Activated gamma-delta T cell (primary cell): ENCODE data around the gene ATG16L2.
"Not testable (repeated sequence)": the region's sequence is repeated elsewhere in the genome, so short reads cannot be mapped to it uniquely, and the experiment has no call there.

ENCODE experiments used
- DNase-seq: peaks from one replicate; lab custom pipeline; 2025; lab: John Stamatoyannopoulos, UW

Gene ATG16L2

DNA sequence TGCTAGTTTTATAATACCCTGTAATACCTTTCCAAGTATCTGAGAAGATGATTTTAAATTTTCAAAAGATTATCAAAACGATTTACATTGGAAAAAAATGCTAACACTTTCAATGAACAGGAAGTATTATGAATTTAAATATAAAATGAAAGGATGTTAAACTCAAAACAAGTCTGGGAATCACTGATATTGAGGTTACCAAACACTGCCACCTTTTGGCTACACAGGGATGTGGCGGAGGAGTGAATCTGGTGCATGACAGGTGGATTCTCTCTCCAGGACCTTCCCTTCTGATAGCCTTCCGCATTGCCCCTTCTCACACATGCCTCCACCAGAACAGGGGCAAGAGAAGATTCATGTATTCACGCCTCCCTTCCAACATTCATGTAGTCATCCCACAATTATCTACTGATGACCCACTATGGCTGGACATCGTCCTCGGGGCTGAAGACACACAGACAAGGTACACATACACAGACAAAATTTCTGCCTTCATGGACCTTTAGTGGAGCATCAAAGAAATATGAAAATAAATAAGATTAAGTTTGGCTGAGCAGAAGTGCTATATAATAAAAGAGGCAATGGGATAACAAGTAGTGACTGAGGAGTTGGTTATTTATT, 34.7 kb downstream of the ATG16L2 start:
- no peak for DNase-seq

DNA sequence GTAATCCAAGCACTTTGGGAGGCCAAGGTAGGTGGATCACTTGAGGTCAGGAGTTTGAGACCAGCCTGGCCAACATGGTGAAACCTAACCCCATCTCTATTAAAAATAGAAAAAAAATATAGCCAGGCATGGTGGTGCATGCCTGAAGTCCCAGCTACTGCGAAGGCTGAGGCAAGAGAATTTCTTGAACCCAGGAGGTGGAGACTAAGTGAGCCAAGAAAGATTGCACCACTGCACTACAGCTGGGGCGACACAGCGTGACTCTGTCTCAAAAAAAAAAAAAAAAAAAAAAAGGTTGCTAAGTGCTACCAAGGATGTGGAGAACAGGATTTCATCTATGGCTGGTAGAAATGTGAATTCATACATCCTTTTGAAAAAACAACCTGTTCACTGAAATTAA, 36.6 kb downstream of the ATG16L2 start:
- DNase-seq, result no peak

DNA sequence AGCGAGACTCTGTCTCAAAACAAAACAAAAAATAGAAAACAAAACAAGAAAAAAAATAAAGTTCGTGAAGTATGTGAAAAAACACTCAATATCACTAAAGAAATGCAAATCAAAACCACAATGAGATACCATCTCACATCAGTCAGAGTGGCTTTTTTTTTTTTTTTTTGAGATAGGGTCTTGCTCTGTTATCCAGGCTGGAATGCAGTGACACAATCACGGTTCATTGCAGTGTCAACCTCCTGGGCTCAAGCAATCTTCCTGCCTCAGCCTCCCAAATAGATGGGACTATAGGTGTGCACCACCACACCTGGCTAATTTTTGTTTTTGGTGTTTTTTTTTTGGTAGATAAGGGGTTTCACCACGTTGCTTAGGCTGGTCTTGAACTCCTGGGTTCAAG, 37.5 kb downstream of the ATG16L2 start:
- no peak for DNase-seq

DNA sequence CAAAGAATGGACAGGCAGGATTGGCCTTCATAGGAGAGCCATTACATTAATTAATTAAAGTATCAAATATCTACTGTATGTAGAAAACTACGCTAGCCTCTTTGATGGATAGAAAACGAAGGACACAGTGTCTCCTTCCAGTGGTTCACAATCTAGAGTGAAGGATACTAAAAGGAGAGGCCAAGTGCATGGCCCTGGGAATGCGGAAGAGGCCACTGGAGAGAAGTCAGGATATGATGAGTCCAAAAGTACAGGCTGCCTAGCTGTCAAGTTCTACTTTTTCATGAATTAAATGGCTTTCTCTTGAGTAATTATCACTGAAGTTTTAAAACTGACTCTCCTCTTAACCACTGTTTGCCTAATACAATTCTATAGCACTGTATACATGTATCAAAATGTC, 41.9 kb downstream of the ATG16L2 start:
- DNase-seq, result no peak

DNA sequence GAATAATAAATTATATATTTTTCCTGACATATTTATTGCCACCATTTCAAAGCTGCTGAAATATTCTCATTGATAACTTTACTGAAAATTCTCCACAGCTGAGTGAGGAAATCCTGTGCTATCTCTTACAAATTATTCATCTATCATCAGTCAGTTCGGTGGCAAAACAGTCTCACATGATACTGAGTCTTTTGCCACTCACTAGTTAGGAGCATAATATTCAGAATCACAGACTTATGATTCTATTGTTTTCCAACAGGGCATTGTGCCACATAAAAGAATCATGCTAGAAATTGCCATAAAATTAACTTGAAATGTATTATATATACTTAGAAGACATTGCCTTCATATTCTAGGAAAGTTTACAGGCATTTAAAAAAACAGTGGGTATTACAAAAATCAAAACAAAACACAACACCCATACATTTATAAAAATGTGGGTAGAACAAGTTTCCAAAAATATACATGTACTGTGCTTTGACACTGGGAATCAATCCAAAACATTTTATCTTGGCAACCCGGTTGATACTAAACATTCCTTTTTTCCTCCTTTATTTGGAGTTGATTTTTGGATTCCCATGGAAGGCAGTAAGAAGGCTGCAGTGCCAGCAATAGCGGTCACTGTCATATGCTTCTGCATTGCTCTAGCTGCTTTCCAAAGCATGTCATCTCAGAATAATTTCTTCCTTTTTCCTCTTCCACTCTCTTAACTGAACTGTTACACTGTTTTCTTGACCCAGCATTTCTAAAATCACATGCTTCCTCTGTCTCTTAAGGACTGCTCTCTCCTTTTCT, 42.5 kb downstream of the ATG16L2 start:
- DNase-seq, result no peak

DNA sequence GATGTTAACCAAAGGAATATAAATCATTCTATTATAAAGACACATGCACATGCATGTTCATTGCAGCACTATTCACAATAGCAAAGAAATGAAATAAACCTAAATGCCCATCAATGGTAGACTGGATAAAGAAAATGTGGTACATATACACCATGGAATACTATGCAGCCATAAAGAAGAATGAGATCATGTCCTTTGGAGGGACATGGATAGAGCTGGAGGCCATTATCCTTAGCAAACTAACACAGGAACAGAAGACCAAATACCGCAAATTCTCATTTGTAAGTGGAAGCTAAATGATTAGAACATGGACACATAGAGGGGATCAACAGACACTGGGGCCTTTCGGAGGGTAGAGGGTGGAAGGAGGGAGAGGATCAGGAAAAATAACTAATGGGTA, 44.1 kb downstream of the ATG16L2 start:
- DNase-seq, result not testable (repeated sequence)

DNA sequence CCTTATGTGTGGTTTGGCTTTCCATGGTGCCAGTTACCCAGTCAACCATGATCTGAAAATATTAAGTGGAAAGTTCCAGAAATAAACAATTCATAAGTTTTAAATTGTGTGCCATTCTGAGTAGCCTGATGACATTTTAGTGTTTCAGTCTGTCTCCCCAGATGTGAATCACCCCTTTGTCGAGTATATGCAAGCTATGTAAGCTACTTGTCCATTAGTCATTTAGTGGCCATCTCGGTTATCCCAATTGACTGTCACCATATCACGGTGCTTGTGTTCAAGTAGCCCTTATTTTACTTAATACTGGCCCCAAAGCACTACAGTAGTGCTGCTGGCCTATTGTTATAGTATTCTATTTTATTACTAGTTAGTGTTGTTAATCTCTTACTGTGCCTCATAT, 44.9 kb downstream of the ATG16L2 start:
- DNase-seq, result no peak

DNA sequence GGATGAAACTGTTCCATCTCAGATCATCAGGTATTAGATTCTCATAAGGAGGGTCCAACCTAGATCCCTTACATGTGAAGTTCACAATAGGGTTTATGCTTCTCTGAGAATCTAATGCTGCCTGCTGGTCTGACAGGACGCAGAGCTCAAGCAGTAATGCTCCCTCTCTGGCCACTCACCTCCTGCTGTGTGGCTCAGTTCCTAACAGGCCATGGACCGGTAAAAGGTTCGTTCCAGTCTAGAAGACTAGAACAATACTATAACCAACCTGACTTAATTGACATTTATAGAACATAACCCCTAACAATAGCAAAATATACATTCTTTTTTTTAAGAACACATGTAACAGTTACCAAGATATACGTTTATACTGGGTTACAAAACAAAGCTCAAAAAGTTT, 45.8 kb downstream of the ATG16L2 start:
- DNase-seq, result no peak

DNA sequence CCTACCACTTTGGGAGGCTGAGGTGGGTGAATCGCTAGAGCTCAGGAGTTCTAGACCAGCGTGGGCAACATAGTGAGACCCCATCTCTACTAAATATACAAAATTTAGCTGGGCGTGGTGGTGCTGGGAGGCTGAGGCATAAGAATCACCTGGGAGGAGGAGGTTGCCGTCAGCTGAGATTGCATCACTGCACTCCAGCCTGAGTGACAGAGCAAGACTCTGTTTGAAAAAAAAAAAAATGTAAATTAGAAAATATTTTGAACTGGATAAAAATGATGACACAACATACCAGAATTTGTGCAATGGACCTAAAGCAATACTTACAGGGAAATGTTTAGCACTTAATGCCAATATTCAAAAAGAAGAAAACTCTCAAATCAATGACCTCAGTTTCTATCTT, 46.4 kb downstream of the ATG16L2 start:
- DNase-seq, result no peak

DNA sequence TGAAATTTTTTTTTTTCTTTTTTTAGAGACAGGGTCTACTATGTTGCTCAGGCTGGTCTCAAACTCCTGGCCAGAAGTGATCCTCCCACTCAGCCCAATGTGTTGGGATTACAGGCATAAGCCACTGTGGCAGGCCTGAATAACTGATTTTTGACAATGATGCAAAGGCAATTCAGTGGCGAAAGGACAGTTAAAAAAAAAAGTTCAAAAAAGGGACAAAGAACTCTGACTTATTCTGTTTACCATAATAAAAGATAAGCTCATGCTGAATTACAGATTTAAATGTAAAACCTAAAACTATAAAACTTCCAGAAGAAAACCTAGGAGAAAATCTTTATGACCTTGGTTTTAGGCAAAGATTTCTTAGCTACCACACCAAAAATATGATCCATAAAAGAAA, 48.9 kb downstream of the ATG16L2 start:
- DNase-seq, result no peak

DNA sequence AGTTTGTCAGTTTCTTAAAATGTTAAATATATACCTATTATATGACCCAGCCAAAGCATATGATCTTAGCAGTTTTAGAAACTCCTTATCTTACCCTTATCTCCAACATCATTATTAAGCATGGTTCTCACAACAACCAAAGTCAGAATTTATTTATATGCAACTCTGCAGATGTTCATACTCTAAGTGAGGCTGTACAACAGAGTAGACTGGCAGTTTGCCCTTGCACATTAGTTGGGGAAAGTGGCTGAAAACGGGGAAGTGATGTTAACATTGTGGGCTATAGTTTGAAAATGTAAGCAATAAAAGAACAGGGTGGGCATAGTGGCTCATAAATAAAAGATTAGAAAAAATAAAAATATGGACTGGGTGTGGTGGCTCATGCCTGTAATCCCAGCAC, 49.7 kb downstream of the ATG16L2 start:
- no peak for DNase-seq

DNA sequence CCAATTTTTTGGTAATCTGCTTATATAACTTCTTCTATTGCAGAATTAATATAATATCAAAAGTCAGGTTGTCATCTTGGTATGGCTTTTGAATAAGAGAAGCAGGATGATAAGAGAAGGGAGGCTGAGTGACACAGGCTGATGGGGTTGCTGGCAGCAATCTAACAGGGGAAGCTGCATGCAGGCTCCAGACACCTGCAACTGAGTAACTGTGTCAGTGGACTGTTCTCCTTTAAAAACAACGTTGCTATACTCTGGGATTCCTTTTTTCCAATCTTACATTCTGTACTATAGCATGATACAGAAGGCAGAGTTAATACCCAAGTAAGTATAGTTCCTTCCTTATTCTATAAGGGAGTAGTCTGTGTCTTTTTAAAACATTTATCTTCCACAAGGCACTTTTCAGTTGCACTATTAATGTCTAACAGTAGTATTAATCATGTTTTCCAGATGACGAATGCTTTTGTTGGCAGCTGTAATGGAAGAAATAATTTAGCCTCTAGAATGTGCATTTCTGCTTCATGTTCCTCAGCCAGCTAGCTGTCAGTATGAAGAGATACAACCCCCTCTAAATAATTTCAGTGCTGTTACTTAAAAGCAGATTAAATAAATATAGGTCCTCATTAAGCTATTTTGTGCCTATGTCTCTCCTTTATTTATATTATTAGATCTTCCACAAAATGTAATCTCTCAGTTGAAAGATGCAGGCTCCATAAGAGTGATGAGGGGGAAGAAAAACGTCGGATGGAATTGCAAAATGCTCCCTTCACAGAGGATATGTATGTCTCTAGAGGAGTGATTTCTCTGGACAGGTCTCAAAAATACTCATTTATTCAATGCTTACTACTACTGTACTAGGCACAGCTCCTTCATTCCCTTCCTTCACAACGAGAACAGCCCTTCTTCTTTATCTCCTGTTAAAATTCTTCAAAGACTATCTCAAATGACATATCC, 50.8 kb downstream of the ATG16L2 start:
- no peak for DNase-seq

DNA sequence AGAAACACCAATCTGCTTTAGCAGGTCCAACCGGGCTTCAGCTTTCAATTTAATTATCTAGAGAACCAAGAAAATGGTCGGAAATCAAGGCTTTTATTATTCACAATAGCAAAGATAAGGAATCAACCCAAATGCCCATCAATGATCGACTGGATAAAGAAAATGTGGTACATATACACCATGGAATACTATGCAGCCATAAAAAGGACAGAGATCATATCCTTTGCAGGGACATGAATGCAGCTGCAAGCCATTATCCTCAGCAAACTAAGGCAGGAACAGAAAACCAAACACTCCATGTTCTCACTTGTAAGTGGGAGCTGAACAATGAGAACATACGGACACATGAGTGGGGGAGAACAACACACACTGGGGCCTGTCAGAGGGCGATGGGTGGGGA, 53.8 kb downstream of the ATG16L2 start:
- no peak for DNase-seq

DNA sequence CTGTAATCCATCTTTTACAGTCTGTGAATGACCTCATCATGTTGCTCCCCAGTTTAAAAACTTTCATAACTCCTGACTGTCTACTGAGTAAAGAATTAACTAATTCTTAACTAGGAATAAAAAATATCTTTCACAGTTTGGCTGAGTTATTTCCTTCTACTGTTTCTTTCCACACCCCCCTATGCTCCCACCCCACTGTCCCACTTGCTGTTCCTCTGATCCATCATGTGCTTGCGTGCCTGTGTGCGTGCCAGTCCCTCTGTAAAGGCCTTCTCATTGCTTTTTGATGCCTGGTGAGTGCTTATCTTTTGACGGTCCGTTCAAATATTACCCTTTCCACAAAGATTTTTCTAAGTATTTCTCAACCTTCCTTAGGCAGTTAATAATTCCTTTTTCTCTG, 55.6 kb downstream of the ATG16L2 start:
- no peak for DNase-seq

DNA sequence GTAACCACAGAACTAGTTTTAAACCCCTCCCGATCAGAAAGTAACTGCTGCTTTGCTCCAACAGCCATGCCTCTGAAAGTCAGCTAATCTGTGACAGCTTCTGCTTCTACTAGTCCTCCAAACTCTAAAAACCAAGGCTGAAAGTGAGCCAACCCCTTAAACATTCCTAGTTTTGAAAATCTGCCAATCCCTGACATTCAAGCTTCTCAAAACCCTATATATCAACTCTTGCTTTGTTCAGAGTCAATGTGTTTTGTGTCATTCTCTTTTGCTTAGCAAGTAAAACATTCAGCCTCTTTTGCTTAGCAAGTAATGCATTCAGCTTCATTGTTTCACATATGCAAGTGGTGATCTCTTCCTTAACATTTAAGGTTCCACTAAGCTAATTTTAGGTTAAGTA, 56.9 kb downstream of the ATG16L2 start:
- no peak for DNase-seq

DNA sequence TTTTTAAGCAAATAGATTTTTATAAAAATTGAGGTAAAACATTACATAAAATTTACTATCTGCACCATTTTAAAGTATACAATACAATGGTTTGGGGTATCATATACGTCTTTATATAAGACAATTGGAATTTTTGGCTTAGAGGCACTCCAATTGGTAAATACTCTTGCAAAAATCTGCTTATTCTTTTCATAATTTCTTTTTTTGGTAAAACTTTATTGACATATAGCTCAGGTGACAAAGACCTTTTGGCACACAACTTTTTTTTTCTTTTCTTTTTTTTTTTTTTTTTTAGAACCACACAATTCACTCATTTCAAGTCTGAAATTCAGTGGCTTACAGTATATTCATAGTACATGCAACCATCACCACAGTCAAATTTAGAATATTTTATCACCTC, 57.8 kb downstream of the ATG16L2 start:
- no peak for DNase-seq

DNA sequence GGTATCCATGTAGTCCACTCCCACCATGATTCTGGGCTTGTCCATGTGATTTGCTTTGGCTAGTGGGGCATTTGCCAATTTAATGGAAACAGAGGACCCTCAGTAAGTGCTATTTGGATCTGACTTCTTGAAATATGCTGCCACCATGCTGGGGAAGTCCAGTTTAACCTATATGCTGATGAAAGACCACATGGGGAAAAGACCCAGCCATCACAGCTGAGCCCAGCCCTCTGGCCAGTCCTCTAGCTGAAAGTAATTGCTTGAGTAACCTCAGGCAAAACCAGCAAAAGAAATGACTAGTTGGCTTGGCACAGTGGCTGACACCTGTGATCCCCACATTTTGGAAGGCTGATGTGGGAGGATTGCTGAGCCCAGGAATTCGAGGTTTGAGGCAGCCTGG, 61.5 kb downstream of the ATG16L2 start:
- no peak for DNase-seq

DNA sequence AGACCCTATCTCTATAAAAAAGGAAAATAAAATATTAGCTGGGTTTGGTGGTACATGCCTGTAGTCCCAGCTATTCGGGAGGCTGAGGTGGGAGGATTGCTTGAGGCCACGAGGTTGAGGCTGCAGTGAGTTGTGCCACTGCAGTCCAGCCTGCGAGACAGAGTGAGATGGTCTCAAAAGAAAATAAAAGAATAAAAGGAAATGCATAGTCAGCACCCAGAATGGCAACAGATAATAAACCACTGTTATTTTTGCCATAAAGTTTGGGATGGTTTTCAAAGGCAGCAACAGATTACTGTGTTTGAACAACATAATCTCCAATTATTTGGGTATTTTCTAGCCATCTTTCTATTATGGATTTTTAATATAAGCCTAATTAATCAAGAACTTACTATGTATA, 61.9 kb downstream of the ATG16L2 start:
- DNase-seq, result no peak
